HG02623 (cell line): ENCODE measurements around the gene NLRP12.
"Not testable (repeated sequence)": the region's sequence is repeated elsewhere in the genome, so short reads cannot be mapped to it uniquely, and the experiment has no call there.

ENCODE experiments used
- ATAC-seq: cut with Tn5 transposase; IDR thresholded peaks from one replicate; pipeline ENCODE4 v1.9.1; 2021; ENCODE audit warnings: moderate library complexity; ENCODE audit not compliant: unreplicated experiment

The NLRP12 gene

GRCh38 chr19:53824134-53824611, at the start of gene NLRP12:
Gene NLRP12 (minus strand): TSS chr19:53824314. CDS start chr19:53824174, 140 bp downstream.
- no peak for ATAC-seq

DNA sequence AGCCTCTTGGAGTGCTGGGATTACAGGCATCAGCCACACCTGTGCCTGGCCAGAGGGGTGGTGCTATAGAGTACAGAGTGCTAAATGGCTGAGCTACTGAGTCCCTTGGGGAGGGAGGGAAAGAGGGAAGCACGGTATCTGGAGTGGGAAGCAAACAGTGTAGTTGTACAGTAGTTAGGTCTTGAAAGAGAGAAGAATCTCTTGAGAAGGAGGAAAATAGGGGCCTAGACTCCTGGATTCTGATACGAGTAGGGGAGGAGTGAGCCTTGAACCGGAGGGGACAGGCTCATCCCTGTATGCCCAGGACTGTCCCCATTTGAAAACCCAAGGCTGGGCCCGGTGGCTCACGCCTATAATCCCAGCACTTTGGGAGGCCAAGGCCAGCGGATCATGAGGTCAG, 48.6 kb upstream of the NLRP12 start:
- ATAC-seq = no peak

DNA sequence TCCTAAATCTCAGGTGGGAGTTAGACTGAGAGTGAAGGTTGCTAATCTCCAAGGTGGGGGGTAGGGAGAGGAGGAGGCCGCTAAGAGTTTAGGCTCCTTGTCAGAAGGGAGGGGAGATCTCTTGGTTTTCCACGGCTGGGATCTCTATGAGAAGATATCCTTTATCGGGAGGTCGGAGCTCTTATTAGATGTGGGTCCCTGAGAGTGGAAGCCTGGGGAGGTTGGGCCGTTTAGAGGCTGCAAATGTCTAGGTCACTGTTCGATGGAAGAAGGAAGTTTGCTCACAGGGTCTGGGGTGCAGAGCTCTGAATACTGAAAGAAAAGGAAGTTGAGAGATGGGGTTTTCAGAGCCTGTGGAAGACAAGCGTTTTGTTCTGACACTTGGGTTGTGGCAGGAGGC, 47.3 kb upstream of the NLRP12 start:
- no peak for ATAC-seq

- ATAC-seq = no peak
Measured at GRCh38 chr19:53870485-53870844, 46.4 kb upstream of the NLRP12 start.

- ATAC-seq = not testable (repeated sequence)
Measured at GRCh38 chr19:53869805-53870484, 45.8 kb upstream of the NLRP12 start.

- peak; percentile 39 for ATAC-seq
Measured at GRCh38 chr19:53868892-53869804, 45.0 kb upstream of the NLRP12 start.

DNA sequence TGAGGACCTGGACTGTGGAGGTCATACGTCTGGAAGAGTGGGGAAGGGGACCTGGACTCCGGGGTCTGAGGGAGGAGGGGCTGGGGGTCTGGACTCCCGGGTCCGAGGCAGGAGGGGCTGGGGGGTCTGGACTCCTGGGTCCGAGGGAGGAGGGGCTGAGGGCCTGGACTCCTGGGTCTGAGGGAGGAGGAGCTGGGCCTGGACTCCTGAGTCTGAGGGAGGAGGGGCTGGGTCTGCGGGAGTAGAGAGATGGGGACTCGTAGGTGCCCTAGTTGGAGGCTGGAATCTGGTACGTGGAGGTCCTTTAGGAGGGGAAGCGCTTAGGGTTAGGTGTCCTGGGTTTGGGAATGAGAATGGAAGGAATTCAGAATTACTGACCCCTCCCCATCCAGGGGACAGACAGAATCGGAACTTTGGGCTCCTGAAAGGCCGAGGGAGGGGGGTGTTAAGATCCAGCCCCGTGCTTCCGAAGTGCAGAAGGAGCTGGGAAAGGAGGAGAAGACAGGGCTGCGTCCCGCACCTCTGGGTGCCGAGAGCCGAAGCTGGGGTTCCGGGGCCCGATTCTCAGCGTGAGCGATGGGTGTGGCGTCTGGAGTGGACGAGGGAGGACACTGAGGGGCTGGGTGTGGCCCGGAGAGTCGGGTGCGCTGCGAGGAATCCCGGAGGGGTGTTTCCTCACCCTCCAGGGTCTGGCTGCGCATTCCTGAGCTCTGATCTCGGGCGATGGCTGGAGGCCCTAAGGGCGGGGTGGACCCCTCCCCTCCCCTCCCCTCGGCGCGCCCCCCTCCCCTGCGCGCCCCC, 44.2 kb upstream of the NLRP12 start:
- ATAC-seq = no peak

DNA sequence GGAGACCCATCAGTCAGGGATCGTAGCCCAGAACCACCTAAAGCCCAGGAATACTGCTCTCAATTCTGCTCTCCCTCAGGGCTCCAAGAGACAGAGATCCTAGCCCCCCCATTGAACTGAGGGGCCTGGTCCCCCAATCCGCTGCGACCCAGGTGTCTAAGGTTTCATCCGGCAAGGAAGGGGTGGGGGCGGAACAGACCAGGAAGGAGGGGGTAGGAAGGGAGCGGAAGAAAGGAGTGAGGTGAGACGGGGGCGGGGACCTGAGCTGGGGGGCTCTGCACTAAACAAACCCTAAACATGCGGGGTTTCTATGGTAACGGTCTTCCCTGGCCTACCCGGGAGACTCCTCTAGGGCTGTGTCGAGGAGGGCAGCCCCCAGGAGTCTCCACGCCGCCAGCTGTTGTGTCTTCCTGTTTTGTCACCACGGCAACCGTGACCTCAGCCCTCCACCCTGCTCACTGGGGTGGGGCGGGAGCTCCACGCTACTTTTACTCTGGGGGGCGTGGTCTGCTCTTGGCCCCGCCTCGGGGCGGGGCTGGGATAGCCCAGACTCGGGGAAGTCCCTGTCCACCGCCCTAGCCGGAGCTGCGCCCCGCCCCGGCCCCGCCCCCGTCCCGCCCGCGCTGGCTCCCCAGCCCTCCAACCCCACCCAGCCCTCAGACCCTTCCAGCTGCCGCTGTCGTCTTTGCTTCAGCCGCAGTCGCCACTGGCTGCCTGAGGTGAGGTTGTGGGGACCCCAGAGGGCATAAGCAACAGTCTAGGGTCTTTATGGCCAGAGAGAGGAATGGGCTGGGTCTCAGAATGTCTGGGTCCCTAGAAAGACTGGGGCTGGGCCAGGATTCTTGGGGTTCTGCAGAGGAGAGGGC, 43.3 kb upstream of the NLRP12 start, which contains the start of gene MYADM:
MYADM (plus strand) TSS at position 659 of the 866 bp plus-strand sequence. CDS start 5,647 bp downstream, outside the sequence.
- peak; percentile 58 for ATAC-seq

GRCh38 chr19:53866865-53867224, 42.7 kb upstream of the NLRP12 start:
- no peak for ATAC-seq

DNA sequence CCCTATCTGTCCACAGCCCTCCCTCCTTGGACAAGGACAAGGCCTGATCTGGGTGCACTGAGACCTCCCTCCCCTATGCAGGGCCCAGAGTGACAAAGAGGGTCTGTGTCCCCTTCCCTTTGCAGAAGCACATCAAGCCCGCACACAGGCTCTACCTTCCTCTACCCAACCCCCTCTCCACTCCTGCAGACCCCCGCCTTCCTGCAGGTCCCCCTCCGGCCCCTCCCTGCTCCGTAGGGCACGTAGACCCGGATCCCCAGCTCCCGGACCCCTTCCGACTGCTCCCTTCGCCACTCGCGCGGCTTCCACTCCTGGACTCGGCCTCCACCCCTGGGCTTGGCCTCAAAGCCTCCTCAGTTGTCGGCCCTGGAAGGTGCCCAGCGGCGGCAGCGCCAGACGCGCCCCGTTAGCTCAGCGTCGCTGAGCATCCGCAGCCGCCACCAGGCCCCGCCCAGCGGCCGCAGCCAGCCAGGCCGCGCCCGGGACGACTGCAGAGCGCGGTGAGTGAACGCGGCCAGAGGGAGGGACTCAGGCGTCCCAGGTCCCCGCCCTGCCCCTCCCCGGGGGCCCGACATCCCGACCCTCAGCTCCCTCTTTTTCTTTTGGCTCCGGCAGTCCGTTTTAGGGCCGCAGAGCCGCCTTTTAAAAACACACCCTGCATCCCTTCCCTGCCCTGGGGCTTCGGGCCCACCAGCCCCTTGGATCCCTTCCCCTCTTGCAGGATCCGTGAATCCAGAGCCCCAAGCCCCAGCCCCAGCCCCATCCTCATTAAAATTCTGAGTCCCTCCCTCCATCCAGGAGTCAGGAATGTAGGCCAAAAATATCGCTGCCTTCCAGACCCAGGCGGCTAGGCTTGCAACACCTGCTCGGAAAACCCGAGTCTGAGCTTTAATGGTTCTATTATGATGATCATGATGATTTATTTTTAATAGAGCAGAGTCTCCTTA, 42.1 kb upstream of the NLRP12 start:
- ATAC-seq = no peak

GRCh38 chr19:53865523-53865917, 41.4 kb upstream of the NLRP12 start:
- ATAC-seq = no peak

DNA sequence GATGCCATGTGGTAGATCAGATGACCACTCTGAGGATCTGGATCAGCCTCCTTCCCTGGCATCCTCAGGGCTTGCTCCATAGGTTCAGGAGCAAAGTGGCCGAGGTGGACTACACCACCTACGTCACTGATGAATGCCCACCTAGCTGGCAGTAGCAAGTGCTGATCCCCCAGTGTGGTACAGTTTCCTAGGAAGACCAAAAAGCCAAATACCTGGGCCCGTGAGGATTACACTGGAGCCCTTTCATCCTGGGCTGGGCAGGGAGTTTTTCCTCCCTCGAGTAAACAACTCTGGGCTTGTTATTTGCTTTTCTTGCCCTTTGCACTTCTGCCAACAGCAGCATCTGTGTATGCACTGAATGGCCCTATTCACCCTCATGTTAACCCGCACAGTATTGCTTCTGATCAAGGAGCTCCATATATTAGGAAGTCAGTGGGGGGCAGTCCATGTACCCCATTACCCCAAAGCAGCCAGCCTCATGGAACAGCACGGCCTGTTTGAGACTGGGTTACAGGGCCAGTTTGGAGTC, 40.3 kb upstream of the NLRP12 start:
- no peak for ATAC-seq

- no peak for ATAC-seq
Measured at GRCh38 chr19:53853707-53854106, 29.6 kb upstream of the NLRP12 start.

- ATAC-seq = no peak
Measured at GRCh38 chr19:53849237-53849676, 25.1 kb upstream of the NLRP12 start.

DNA sequence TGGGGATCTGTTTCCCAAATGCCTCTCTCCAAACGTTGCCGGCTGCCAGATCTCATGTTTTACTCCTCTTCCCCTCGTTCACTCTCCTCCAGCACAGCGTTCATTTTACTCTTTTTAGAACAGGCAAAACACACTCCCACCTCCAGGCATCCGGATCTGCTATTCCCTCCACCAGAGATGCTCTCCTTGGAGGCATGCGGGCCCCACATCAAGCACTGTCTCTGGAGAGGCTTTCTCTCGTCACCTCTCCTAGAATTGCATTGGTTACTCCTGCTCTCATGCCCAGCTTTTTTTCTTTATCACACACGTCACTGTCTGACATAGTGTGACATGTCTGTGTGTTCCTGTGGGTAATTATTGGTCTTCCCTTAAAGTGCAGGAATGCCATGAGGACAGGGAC, 23.4 kb upstream of the NLRP12 start:
- no peak for ATAC-seq

DNA sequence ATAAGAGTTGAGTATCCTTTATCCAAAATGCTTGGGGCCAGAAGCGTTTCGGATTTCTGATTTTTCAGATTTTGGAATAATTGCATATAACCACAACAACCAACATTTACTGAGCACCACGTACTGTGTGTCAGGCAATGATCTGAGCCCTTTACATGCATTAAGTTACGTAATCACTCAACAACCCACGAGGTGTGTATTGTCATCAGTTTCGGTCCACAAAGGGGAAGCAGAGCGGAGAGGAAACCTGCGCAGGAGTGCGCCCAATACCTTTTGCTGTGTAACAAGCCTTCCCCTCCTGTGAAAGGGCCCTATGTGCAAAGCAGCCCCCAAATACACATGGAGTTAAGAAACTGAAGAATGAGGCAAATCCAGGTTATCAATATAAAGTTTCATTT, 20.7 kb upstream of the NLRP12 start:
- no peak for ATAC-seq

GRCh38 chr19:53840914-53841313, 16.8 kb upstream of the NLRP12 start:
- ATAC-seq = not testable (repeated sequence)

DNA sequence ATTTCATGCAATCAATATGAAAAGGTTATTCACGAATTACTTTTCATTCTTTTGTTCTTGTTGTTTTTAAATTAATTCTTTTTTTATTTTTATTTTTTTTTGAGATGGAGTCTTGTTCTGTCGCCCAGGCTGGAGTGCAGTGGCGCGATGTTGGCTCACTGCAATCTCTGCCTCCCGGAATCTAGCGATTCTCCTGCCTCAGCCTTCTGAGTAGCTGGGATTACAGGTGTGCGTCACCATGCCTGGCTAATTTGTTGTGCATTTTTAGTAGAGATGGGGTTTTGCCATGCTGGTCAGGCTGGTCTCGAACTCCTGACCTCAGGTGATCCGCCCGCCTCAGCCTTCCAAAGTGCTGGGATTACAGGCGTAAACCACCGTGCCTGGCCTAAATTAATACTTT, 16.1 kb upstream of the NLRP12 start:
- ATAC-seq = not testable (repeated sequence)

GRCh38 chr19:53838446-53838845, 14.3 kb upstream of the NLRP12 start:
- ATAC-seq = not testable (repeated sequence)
